A673 (cell line): ENCODE results near the gene LHFPL2. TPM values are rescaled to one million over a fixed set of nuclear protein-coding genes. Genes with fewer than 3 reads are reported as not detected.

Experiments used
- BruUV-seq: library from RNA; stranded (reverse); fragments of 400-500 nt; replicated peaks from 2 replicates; lab custom pipeline; 2021; lab: Mats Ljungman, UMichigan
- CTCF ChIA-PET: fragments of 300-600 bp; sonication (Branson Sonifier 250); formaldehyde crosslinking; loops from one replicate; lab custom pipeline; 2022; ENCODE audit warnings: antibody characterized with exemption; lab: Charles Lee
- POLR2A ChIA-PET: fragments of 300-600 bp; sonication (Branson Sonifier 250); formaldehyde crosslinking; loops from one replicate; lab custom pipeline; 2022; ENCODE audit warnings: antibody characterized with exemption; ENCODE audit not compliant: low non-redundant PET; lab: Charles Lee
- DNase-seq: peaks from one replicate; pipeline ENCODE4 v3.0.0-alpha.2; 2015; ENCODE audit warnings: low spot score
- H3K27ac ChIP-seq: fragments of 200-600 bp; sonication (generic); 2 replicates; pipeline ENCODE4 v1.5.1; 2016; ENCODE audit warnings: mixed run types, low read depth, mild to moderate bottlenecking, mixed read lengths, antibody characterized with exemption, low read length; ENCODE audit not compliant: poor library complexity, severe bottlenecking
- H3K27me3 ChIP-seq: fragments of 200-600 bp; sonication (generic); replicated peaks from 2 replicates; pipeline ENCODE4 v1.6.1; 2017; ENCODE audit warnings: mixed run types, low read depth, mild to moderate bottlenecking, mixed read lengths, antibody characterized with exemption, low read length; ENCODE audit not compliant: insufficient read depth, poor library complexity
- H3K36me3 ChIP-seq: fragments of 200-600 bp; sonication (generic); 2 replicates; pipeline ENCODE4 v1.6.1; 2016; ENCODE audit warnings: mixed run types, mild to moderate bottlenecking, mixed read lengths, antibody characterized with exemption, low read length; ENCODE audit not compliant: insufficient read depth, poor library complexity, severe bottlenecking
- H3K4me1 ChIP-seq: fragments of 200-600 bp; sonication (generic); 2 replicates; pipeline ENCODE4 v1.6.1; 2017; ENCODE audit warnings: mixed run types, mild to moderate bottlenecking, mixed read lengths, antibody characterized with exemption, low read length; ENCODE audit not compliant: insufficient read depth, poor library complexity, severe bottlenecking
- H3K4me3 ChIP-seq: fragments of 200-600 bp; sonication (generic); 2 replicates; pipeline ENCODE4 v1.5.1; 2016; ENCODE audit warnings: low read depth, mixed run types, mild to moderate bottlenecking, mixed read lengths, low read length; ENCODE audit not compliant: poor library complexity, severe bottlenecking
- H3K9me3 ChIP-seq: fragments of 200-600 bp; sonication (generic); 2 replicates; pipeline ENCODE4 v1.6.1; 2016; ENCODE audit warnings: mixed run types, low read depth, mild to moderate bottlenecking, mixed read lengths, antibody characterized with exemption, low read length; ENCODE audit not compliant: poor library complexity, severe bottlenecking
- CTCF ChIP-seq: fragments of 300-800, 200-600 bp; sonication (generic); conservative IDR thresholded peaks from 2 replicates; pipeline ENCODE4 v1.5.1; 2017; ENCODE audit warnings: low read depth, mild to moderate bottlenecking, antibody characterized with exemption, low read length, moderate library complexity, mixed read lengths
- EZH2 ChIP-seq: fragments of 200-600 bp; sonication (generic); IDR thresholded peaks from 2 replicates; pipeline ENCODE4 v1.6.1; 2017; ENCODE audit warnings: borderline replicate concordance, low read depth, mild to moderate bottlenecking, mixed read lengths, antibody characterized with exemption, low read length; ENCODE audit not compliant: poor library complexity, severe bottlenecking
- intact Hi-C: fragments of 100-400 bp; cut with micrococcal nuclease; formaldehyde crosslinking; loops from one replicate; pipeline ENCODE4 v1.10.0; 2022; ENCODE audit not compliant: unreplicated experiment
- total RNA-seq: library from RNA; stranded (reverse); gene quantifications from 2 replicates; pipeline ENCODE4 v1.2.3, GENCODE V29; 2021

Gene LHFPL2
- total RNA-seq, 1 experiment from 2014 or later = 6.2 TPM

GRCh38 chr5:78505860-78506259 lies 142.7 kb downstream of the LHFPL2 start:
- no peak overlapping the region for H3K4me3 ChIP-seq
- no peak for DNase-seq
- no peak overlapping the region for H3K27ac ChIP-seq
- H3K4me1 ChIP-seq = no peaks in the 10 kb centered on the region
- intact Hi-C loops = no loop called here
- H3K36me3 ChIP-seq = no peaks in the 10 kb centered on the region
- H3K9me3 ChIP-seq = no peaks in the 10 kb centered on the region
- no peak for TF ChIP-seq CTCF
- TF ChIP-seq EZH2 = no peak
- no TSS peak for BruUV-seq
- no peaks in the 10 kb centered on the region for H3K27me3 ChIP-seq
- ChIA-PET POLR2A (no interaction called here), CTCF (no interaction called here)

- intact Hi-C loops = no loop called here
- no TSS peak for BruUV-seq
These were observed 143.6 kb downstream of the LHFPL2 start for GRCh38 chr5:78504704-78505677.

More at GRCh38 chr5:78504704-78505677, 143.6 kb downstream of the LHFPL2 start:
- Histone ChIP-seq H3K4me3 (no peak overlapping the region), H3K27me3 (no peaks in the 10 kb centered on the region), H3K4me1 (no peaks in the 10 kb centered on the region), H3K27ac (no peak overlapping the region), H3K9me3 (no peaks in the 10 kb centered on the region), H3K36me3 (no peaks in the 10 kb centered on the region)
- no peak for TF ChIP-seq EZH2
- TF ChIP-seq CTCF = no peak
- ChIA-PET POLR2A (no interaction called here), CTCF (no interaction called here)
- DNase-seq = peak; percentile 43
